HFFc6 (cell line): ENCODE data around the gene CMSS1. TPM values are rescaled to one million over a fixed set of nuclear protein-coding genes. Genes with fewer than 3 reads are reported as not detected.
A peak's percentile ranks its signal among the peaks of the same experiment; 100 is the strongest.

Experiments
- DNase-seq: peaks from one replicate; pipeline ENCODE4 v3.0.0-alpha.2; 2018
- H3K27ac Mint-ChIP-seq: 2 replicates; pipeline ENCODE4 v1.8.0; 2020; ENCODE audit warnings: mild to moderate bottlenecking, mixed read lengths
- H3K27me3 Mint-ChIP-seq: 2 replicates; pipeline ENCODE4 v1.8.0; 2021; ENCODE audit warnings: mild to moderate bottlenecking, moderate library complexity, mixed read lengths; ENCODE audit not compliant: insufficient read depth
- H3K36me3 Mint-ChIP-seq: 2 replicates; pipeline ENCODE4 v1.8.0; 2021; ENCODE audit warnings: low read depth, mixed read lengths
- H3K4me1 Mint-ChIP-seq: 2 replicates; pipeline ENCODE4 v1.8.0; 2020; ENCODE audit warnings: low read depth, mixed read lengths
- H3K4me3 Mint-ChIP-seq: 2 replicates; pipeline ENCODE4 v1.8.0; 2020; ENCODE audit warnings: mild to moderate bottlenecking, moderate library complexity, mixed read lengths
- H3K9me3 Mint-ChIP-seq: 2 replicates; pipeline ENCODE4 v1.8.0; 2020; ENCODE audit warnings: mild to moderate bottlenecking, mixed read lengths
- total RNA-seq, 6 experiments: library from RNA; stranded (reverse); fragmentation: NEBNext Ultra II Directional; extraction: Animal tissue kit (Norgen Biotek cat#: 25700); gene quantifications; 2 replicates in 1 of 6; 3 replicates in 5 of 6; pipeline ENCODE4 v1.2.3, GENCODE V29; 2021
- TF ChIP-seq, protein P1 (sequence below): fragments of 200-600 bp; sonication (generic); IDR thresholded peaks from 2 replicates; pipeline ENCODE4 v1.5.0; 2021; ENCODE audit warnings: antibody characterized with exemption, mild to moderate bottlenecking

Gene CMSS1
- total RNA-seq, 6 experiments from 2014 or later, result 27.8 to 47.0 (median 38.1) TPM

DNA sequence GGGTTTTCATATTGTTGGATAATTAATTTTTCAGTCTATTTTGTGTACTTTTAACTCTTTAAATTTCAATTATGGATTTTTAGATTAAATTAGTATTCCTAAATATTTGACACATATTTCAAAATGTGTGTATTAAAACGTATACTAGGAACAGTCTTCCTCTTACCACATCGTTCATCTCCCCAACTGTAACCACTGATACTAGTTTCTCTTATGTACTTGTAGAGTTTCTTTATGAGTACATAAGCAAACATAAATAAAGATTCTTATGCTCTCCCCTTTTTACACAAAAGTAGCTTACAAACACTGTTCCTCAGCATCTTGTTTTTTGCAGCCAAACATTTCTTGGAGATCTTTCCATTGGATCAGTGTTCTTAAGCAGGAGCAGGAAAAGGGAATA is 45.9 kb downstream of the CMSS1 start:
- H3K36me3 Mint-ChIP-seq, result peaks cover 81% of the 10 kb centered on the region
- H3K9me3 Mint-ChIP-seq, result no peaks in the 10 kb centered on the region
- no peaks in the 10 kb centered on the region; the same call in 1 of the 2 replicates for H3K27me3 Mint-ChIP-seq
- peak overlapping the region; percentile 80 for H3K27ac Mint-ChIP-seq
- TF ChIP-seq, protein P1, sequence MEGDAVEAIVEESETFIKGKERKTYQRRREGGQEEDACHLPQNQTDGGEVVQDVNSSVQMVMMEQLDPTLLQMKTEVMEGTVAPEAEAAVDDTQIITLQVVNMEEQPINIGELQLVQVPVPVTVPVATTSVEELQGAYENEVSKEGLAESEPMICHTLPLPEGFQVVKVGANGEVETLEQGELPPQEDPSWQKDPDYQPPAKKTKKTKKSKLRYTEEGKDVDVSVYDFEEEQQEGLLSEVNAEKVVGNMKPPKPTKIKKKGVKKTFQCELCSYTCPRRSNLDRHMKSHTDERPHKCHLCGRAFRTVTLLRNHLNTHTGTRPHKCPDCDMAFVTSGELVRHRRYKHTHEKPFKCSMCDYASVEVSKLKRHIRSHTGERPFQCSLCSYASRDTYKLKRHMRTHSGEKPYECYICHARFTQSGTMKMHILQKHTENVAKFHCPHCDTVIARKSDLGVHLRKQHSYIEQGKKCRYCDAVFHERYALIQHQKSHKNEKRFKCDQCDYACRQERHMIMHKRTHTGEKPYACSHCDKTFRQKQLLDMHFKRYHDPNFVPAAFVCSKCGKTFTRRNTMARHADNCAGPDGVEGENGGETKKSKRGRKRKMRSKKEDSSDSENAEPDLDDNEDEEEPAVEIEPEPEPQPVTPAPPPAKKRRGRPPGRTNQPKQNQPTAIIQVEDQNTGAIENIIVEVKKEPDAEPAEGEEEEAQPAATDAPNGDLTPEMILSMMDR, result no peak
- peaks cover 100% of the 10 kb centered on the region for H3K4me1 Mint-ChIP-seq
- no peak for DNase-seq
- H3K4me3 Mint-ChIP-seq, result no peak overlapping the region

GRCh38 chr3:99864289-99864688 is 46.6 kb downstream of the CMSS1 start:
- Mint-ChIP-seq H3K27ac (peak overlapping the region; percentile 68; the same call in 1 of the 2 replicates), H3K9me3 (no peaks in the 10 kb centered on the region), H3K4me1 (peaks cover 100% of the 10 kb centered on the region), H3K36me3 (peaks cover 81% of the 10 kb centered on the region), H3K27me3 (no peaks in the 10 kb centered on the region; the same call in 1 of the 2 replicates), H3K4me3 (no peak overlapping the region)
- DNase-seq, result no peak
- TF ChIP-seq, protein P1, result no peak

- DNase-seq, result no peak
- Mint-ChIP-seq H3K27ac (peak overlapping the region; percentile 77), H3K4me3 (no peak overlapping the region), H3K36me3 (peaks cover 84% of the 10 kb centered on the region), H3K4me1 (peaks cover 100% of the 10 kb centered on the region), H3K9me3 (no peaks in the 10 kb centered on the region), H3K27me3 (no peaks in the 10 kb centered on the region; the same call in 1 of the 2 replicates)
- TF ChIP-seq, protein P1, result no peak
Observed at GRCh38 chr3:99865321-99865720, 47.7 kb downstream of the CMSS1 start.

- Mint-ChIP-seq H3K4me1 (peaks cover 100% of the 10 kb centered on the region), H3K27ac (peak overlapping the region; percentile 92), H3K4me3 (peak overlapping the region; percentile 47), H3K9me3 (no peaks in the 10 kb centered on the region), H3K27me3 (no peaks in the 10 kb centered on the region; the same call in 1 of the 2 replicates), H3K36me3 (peaks cover 86% of the 10 kb centered on the region)
- TF ChIP-seq, protein P1, result no peak
- DNase-seq, result peak; percentile 69
Observed at GRCh38 chr3:99866261-99866761, 48.6 kb downstream of the CMSS1 start.

DNA sequence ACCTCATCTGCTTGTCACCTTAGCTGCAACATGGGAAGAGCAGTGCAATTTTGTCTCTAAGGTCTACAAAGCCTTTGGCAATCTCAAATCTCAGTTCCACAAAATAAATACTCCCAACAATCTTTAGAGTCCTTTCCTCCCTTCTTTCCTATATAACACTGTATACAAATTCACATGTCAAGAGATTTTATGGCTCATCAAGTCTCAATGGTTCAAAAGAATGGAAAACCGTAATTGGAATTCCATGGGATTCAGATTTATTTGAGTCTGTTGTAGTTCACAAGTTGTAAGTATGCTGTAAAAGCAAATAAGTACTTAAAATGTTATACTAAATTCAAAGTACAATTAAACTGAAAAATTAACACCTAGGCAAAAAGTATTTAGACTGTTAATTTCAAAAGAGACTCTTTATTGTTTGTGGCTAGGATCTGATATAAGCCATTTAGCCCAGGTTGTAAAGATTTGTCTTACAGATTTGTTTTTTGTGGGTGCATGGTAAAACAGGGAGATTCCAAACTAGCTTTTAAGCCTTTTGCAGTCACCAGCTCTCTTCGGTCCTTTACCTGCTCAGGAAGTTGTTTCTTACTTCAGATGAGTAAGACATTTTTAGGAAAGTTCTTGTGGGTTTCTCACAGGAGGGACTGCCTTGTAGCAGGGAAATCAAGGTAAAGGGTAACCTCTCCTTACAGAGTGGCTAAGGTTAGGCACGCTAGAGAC is 50.1 kb downstream of the CMSS1 start:
- DNase-seq, result no peak
- Mint-ChIP-seq H3K27ac (peak overlapping the region; percentile 92), H3K27me3 (no peaks in the 10 kb centered on the region; the same call in 1 of the 2 replicates), H3K4me1 (peaks cover 100% of the 10 kb centered on the region), H3K4me3 (no peak overlapping the region), H3K36me3 (peaks cover 92% of the 10 kb centered on the region), H3K9me3 (no peaks in the 10 kb centered on the region)
- TF ChIP-seq, protein P1, result no peak
